PC-9 (cell line): ENCODE data around the gene TCEA3. TPM values are rescaled to one million over a fixed set of nuclear protein-coding genes. Genes with fewer than 3 reads are reported as not detected.

Experiments
- BruUV-seq: library from RNA; stranded (reverse); fragments of 400-500 nt; replicated peaks from 2 replicates; lab custom pipeline; 2021; lab: Mats Ljungman, UMichigan
- CTCF ChIA-PET: fragments of 300-600 bp; sonication (Branson Sonifier 250); formaldehyde crosslinking; loops from one replicate; lab custom pipeline; 2022; ENCODE audit warnings: antibody characterized with exemption; lab: Charles Lee
- POLR2A ChIA-PET: fragments of 300-600 bp; sonication (Branson Sonifier 250); formaldehyde crosslinking; loops from one replicate; lab custom pipeline; 2022; ENCODE audit warnings: antibody characterized with exemption; ENCODE audit not compliant: unreplicated experiment; lab: Charles Lee
- DNase-seq, 2 experiments: peaks; one replicate each; pipeline versions ENCODE4 v3.0.0 to v3.0.0-alpha.2; 2015 to 2022; ENCODE audit warnings: mixed read lengths in 1 of 2
- H2AFZ ChIP-seq: fragments of 200-600 bp; sonication (generic); 2 replicates; pipeline ENCODE4 v1.8.1; 2017; ENCODE audit warnings: antibody characterized with exemption
- H3F3A ChIP-seq: fragments of 200-600 bp; sonication (generic); 2 replicates; pipeline ENCODE4 v1.8.1; 2017; ENCODE audit warnings: antibody characterized with exemption, mild to moderate bottlenecking, low read depth; ENCODE audit not compliant: insufficient read depth
- H3K27ac ChIP-seq: fragments of 200-600 bp; sonication (generic); 2 replicates; pipeline ENCODE4 v1.6.1; 2016; ENCODE audit warnings: mixed run types
- H3K27me3 ChIP-seq: fragments of 200-600 bp; sonication (generic); 2 replicates; pipeline ENCODE4 v1.6.1; 2016; ENCODE audit warnings: low read depth, mixed run types; ENCODE audit not compliant: insufficient read depth
- H3K36me3 ChIP-seq: fragments of 200-600 bp; sonication (generic); 2 replicates; pipeline ENCODE4 v1.6.1; 2016; ENCODE audit warnings: low read depth, mixed run types
- H3K4me1 ChIP-seq: fragments of 200-600 bp; sonication (generic); replicated peaks from 2 replicates; pipeline ENCODE4 v1.6.1; 2016; ENCODE audit warnings: mixed run types; ENCODE audit not compliant: insufficient read depth
- H3K4me2 ChIP-seq: fragments of 200-600 bp; sonication (generic); 2 replicates; pipeline ENCODE4 v1.6.1; 2017; ENCODE audit warnings: mixed run types
- H3K4me3 ChIP-seq: fragments of 200-600 bp; sonication (generic); 2 replicates; pipeline ENCODE4 v1.6.1; 2016; ENCODE audit warnings: mixed run types
- H3K79me2 ChIP-seq: fragments of 200-600 bp; sonication (generic); 2 replicates; pipeline ENCODE4 v1.6.1; 2017; ENCODE audit warnings: low read depth, mixed run types
- H3K9me2 ChIP-seq: fragments of 200-600 bp; sonication (generic); 2 replicates; pipeline ENCODE4 v1.8.1; 2017; ENCODE audit warnings: mild to moderate bottlenecking; ENCODE audit not compliant: insufficient read depth
- H3K9me3 ChIP-seq: fragments of 200-600 bp; sonication (generic); 2 replicates; pipeline ENCODE4 v1.8.1; 2016; ENCODE audit warnings: low read depth; ENCODE audit not compliant: insufficient read depth
- H4K20me1 ChIP-seq: fragments of 200-600 bp; sonication (generic); 2 replicates; pipeline ENCODE4 v1.8.1; 2017; ENCODE audit not compliant: insufficient read depth
- EZH2 ChIP-seq: fragments of 200-600 bp; sonication (generic); IDR thresholded peaks from 2 replicates; pipeline ENCODE4 v1.8.0; 2017; ENCODE audit warnings: antibody characterized with exemption, low read depth
- intact Hi-C: fragments of 100-400 bp; cut with micrococcal nuclease; formaldehyde crosslinking; loops from one replicate; pipeline ENCODE4 v1.10.0; 2022; ENCODE audit not compliant: unreplicated experiment
- total RNA-seq: library from RNA; stranded (reverse); gene quantifications from 2 replicates; pipeline ENCODE4 v1.2.3, GENCODE V29; 2021
- TF ChIP-seq, protein P1 (sequence below): fragments of 200-600 bp; sonication (generic); conservative IDR thresholded peaks from 2 replicates; pipeline ENCODE4 v1.6.1; 2017; ENCODE audit warnings: mixed run types, antibody characterized with exemption, mild to moderate bottlenecking, moderate library complexity

Gene TCEA3
- total RNA-seq, 1 experiment from 2014 or later = 2.7 TPM

DNA sequence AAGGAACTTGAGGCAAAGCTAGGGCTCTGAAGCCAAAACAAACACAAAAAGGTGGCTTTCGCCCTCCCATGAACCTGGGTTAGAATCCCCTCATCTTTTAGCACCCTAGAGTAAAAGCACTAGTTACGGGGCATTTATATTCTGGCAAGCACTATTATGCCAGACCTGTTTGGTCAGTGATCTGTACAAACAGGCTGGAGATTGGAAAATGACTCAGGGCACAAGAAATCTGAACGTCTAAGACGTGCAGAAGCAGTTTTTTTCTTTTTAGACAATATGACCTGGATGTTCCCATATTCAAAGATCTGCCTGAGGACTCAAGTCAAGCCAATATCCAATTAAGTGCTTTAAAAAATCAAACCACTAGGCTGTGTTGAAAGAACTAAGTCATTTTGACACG is 58.0 kb downstream of the TCEA3 start:
- H3K36me3 ChIP-seq = peaks cover 42% of the 10 kb centered on the region
- no peak for TF ChIP-seq EZH2
- TF ChIP-seq, protein P1, sequence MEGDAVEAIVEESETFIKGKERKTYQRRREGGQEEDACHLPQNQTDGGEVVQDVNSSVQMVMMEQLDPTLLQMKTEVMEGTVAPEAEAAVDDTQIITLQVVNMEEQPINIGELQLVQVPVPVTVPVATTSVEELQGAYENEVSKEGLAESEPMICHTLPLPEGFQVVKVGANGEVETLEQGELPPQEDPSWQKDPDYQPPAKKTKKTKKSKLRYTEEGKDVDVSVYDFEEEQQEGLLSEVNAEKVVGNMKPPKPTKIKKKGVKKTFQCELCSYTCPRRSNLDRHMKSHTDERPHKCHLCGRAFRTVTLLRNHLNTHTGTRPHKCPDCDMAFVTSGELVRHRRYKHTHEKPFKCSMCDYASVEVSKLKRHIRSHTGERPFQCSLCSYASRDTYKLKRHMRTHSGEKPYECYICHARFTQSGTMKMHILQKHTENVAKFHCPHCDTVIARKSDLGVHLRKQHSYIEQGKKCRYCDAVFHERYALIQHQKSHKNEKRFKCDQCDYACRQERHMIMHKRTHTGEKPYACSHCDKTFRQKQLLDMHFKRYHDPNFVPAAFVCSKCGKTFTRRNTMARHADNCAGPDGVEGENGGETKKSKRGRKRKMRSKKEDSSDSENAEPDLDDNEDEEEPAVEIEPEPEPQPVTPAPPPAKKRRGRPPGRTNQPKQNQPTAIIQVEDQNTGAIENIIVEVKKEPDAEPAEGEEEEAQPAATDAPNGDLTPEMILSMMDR = no peak
- peak overlapping the region; percentile 96 for H3K4me3 ChIP-seq
- peaks cover 32% of the 10 kb centered on the region for H3K4me1 ChIP-seq
- peak overlapping the region; percentile 45 for H3K27ac ChIP-seq
- peaks cover 38% of the 10 kb centered on the region for H3F3A ChIP-seq
- H3K4me2 ChIP-seq = peak overlapping the region; percentile 97
- no peaks in the 10 kb centered on the region for H3K27me3 ChIP-seq
- no peaks in the 10 kb centered on the region for H4K20me1 ChIP-seq
- H3K9me3 ChIP-seq = peaks cover 30% of the 10 kb centered on the region
- CTCF ChIA-PET = interaction anchor here (0.6 kb wide), 2 partner anchors 22 to 636 kb away, joined by 3 to 11 read pairs; partner anchors contain the start of gene HNRNPR
- DNase-seq = peak in 1 of 2 experiments; percentile 70
- no TSS peak for BruUV-seq
- POLR2A ChIA-PET = no interaction called here
- intact Hi-C loops = loop anchor here (10.0 kb wide), 1 partner anchor 168 kb away; the partner anchor contains the start of gene E2F2
- H3K9me2 ChIP-seq = no peaks in the 10 kb centered on the region
- H2AFZ ChIP-seq = no peak overlapping the region
- peaks cover 51% of the 10 kb centered on the region for H3K79me2 ChIP-seq

DNA sequence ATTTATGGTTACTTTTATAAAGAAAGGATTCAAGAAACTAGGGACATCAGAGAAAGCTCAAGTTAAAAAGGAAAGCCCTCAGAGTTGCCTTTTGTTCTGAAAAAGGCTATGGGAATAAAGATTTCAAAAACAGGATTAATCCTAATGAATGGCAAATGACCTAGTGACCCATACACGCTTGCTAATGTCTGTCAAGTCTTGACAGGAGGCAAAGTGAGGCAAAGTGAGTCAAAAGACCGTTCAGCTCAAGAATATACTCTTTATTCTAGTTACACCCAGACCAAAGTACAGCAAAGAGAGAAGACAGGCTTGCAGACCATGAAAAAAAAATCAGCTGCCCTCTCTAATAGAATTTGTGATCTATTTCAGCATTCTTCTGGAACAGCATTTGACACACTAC is 58.4 kb downstream of the TCEA3 start:
- Histone ChIP-seq H3K9me3 (peaks cover 35% of the 10 kb centered on the region), H4K20me1 (no peaks in the 10 kb centered on the region), H3K4me2 (peak overlapping the region; percentile 97), H3K36me3 (peaks cover 47% of the 10 kb centered on the region), H3K4me3 (peak overlapping the region; percentile 96; the same call in 1 of the 2 replicates), H3K79me2 (peaks cover 46% of the 10 kb centered on the region), H2AFZ (no peak overlapping the region), H3K27me3 (no peaks in the 10 kb centered on the region), H3F3A (peaks cover 35% of the 10 kb centered on the region), H3K4me1 (peaks cover 27% of the 10 kb centered on the region), H3K27ac (peak overlapping the region; percentile 45; the same call in 1 of the 2 replicates), H3K9me2 (no peaks in the 10 kb centered on the region)
- POLR2A ChIA-PET = no interaction called here
- TF ChIP-seq, protein P1 = no peak
- TF ChIP-seq EZH2 = no peak
- no peak for DNase-seq
- CTCF ChIA-PET = interaction anchor here (0.6 kb wide), 1 partner anchor 22 kb away, joined by 11 read pairs; the partner anchor contains the start of gene HNRNPR
- intact Hi-C loops = loop anchor here (10.0 kb wide), 1 partner anchor 169 kb away; the partner anchor contains the start of gene E2F2
- BruUV-seq = no TSS peak

DNA sequence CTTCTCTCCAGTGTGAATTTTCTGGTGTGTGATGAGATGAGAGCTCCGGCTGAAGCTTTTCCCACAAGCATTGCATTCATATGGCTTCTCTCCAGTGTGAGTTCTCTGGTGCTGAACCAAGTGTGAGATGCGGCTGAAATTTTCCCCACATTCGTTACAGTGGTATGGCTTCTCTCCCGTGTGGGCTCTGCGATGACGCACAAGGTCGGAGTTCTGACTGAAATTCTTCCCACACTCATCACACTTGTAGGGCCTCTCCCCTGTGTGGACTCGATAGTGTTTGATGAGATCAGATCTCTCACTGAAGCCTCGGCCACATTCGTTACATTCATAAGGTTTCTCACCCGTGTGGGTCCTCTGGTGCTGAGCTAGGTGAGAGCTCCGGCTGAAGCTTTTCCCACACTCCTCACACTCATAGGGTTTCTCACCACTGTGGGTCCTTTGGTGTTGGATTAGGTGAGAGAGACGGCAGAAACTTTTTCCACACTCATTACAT is 62.3 kb downstream of the TCEA3 start:
- DNase-seq = no peak
- POLR2A ChIA-PET = no interaction called here
- peaks cover 13% of the 10 kb centered on the region; the same call in 1 of the 2 replicates for H3K4me1 ChIP-seq
- no TSS peak for BruUV-seq
- H2AFZ ChIP-seq = no peak overlapping the region
- peaks cover 12% of the 10 kb centered on the region; the same call in 1 of the 2 replicates for H3F3A ChIP-seq
- no peak overlapping the region for H3K4me2 ChIP-seq
- no peak overlapping the region for H3K27ac ChIP-seq
- H3K9me2 ChIP-seq = no peaks in the 10 kb centered on the region
- peaks cover 21% of the 10 kb centered on the region for H3K79me2 ChIP-seq
- peaks cover 52% of the 10 kb centered on the region for H3K9me3 ChIP-seq
- no peaks in the 10 kb centered on the region for H3K27me3 ChIP-seq
- no peak overlapping the region for H3K4me3 ChIP-seq
- CTCF ChIA-PET = no interaction called here
- TF ChIP-seq EZH2 = no peak
- TF ChIP-seq, protein P1 = no peak
- H4K20me1 ChIP-seq = no peaks in the 10 kb centered on the region
- intact Hi-C loops = loop anchor here (10.0 kb wide), 1 partner anchor 173 kb away; the partner anchor contains the start of gene E2F2
- H3K36me3 ChIP-seq = peaks cover 48% of the 10 kb centered on the region
